Measurements from ENCODE around the gene JADE1. TPM values are rescaled to one million over a fixed set of nuclear protein-coding genes. Genes with fewer than 3 reads are reported as not detected.
A peak's percentile ranks its signal among the peaks of the same experiment; 100 is the strongest.

Gene JADE1
- total and polyA plus RNA-seq, 8 donors: 21.9 to 92.1 (median 35.3) TPM

DNA sequence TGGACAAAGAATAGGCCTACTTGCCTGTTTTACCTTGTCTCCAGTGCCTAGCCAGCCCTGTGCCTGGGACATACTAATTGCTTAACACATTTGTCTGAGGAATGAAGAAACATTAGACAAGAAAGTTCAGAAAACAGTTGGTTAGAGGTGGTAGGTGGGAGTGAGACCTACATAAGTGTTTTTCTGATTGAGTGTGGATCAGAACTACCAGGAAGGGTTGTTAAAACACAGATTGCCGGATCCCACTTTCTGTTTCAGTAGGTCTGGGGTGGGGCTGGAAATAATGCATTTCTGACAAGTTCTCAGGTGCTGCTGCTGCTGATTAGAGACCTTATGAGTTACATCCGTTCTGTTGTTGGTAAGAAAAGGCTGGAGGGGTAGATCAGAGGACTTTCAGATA is 5.7 kb upstream of the JADE1 start:
- WGBS, 2 donors: 69 to 85% methylated on average over 2 of the region's 2 CpGs
- ATAC-seq (peak in 2 of 4 donors; percentile 26 to 39), DNase-seq (no peak), FAIRE-seq (no peak)
- H3K27ac ChIP-seq: no peak overlapping the region
- H3K4me3 ChIP-seq: no peak overlapping the region
- intact Hi-C loops (cut with DNase I): loop anchor here in 1 of 3 donors (10.0 kb wide), 1 partner anchor 239 kb away; no protein-coding TSS in a partner anchor
- TF ChIP-seq, protein P1, sequence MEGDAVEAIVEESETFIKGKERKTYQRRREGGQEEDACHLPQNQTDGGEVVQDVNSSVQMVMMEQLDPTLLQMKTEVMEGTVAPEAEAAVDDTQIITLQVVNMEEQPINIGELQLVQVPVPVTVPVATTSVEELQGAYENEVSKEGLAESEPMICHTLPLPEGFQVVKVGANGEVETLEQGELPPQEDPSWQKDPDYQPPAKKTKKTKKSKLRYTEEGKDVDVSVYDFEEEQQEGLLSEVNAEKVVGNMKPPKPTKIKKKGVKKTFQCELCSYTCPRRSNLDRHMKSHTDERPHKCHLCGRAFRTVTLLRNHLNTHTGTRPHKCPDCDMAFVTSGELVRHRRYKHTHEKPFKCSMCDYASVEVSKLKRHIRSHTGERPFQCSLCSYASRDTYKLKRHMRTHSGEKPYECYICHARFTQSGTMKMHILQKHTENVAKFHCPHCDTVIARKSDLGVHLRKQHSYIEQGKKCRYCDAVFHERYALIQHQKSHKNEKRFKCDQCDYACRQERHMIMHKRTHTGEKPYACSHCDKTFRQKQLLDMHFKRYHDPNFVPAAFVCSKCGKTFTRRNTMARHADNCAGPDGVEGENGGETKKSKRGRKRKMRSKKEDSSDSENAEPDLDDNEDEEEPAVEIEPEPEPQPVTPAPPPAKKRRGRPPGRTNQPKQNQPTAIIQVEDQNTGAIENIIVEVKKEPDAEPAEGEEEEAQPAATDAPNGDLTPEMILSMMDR (IDR thresholded peaks at IDR 0.05): no peak
- H3K4me1 ChIP-seq: no peaks in the 10 kb centered on the region
- H3K27me3 ChIP-seq: no peaks in the 10 kb centered on the region
- no peaks in the 10 kb centered on the region for H3K9me3 ChIP-seq
- no peaks in the 10 kb centered on the region for H3K36me3 ChIP-seq

DNA sequence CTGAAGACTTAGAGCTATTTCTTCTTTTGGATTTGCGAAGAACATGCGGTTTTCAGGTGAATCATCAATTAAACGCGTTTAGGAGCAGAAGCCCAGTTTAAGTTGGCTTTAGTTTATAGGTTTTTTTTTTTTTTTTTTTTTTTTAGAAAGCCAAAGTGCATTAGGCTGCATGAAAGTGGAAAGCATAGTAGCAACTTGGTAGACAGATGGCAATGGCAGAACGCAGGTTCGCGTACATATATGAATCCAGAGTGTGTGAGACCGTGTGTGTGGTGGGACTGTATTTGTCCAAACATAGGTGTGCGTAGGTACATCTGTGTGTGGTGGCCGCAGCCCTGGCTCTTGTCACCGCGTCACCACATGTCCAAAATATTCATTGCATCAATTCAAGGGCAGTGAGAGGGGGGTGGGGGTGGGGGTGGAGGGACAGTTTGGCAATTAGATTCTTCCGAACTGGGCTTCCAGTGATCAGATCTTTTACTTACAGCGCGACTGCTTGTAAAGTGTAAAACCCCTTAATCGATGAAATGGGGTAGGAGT is 901 bp downstream of the JADE1 start:
- H3K9me3 ChIP-seq: no peaks in the 10 kb centered on the region
- 0 to 1% methylated on average over 16 of the region's 16 CpGs for WGBS, 2 donors
- H3K27me3 ChIP-seq: no peaks in the 10 kb centered on the region
- intact Hi-C loops (cut with DNase I): no loop called here
- TF ChIP-seq, protein P1 (IDR thresholded peaks at IDR 0.05): no peak
- H3K4me3 ChIP-seq: peak overlapping the region; percentile 56 to 85 (median 71)
- FAIRE-seq: no peak
- peak overlapping the region; percentile 96 to 98 (median 96) for H3K27ac ChIP-seq
- H3K4me1 ChIP-seq: peaks cover 0 to 11% (median 10%) of the 10 kb centered on the region in 3 donors
- no peaks in the 10 kb centered on the region for H3K36me3 ChIP-seq
- ATAC-seq: peak; percentile 23 to 32 (median 27)
- DNase-seq: peak in 4 of 6 donors; percentile 36 to 64 (median 50)

DNA sequence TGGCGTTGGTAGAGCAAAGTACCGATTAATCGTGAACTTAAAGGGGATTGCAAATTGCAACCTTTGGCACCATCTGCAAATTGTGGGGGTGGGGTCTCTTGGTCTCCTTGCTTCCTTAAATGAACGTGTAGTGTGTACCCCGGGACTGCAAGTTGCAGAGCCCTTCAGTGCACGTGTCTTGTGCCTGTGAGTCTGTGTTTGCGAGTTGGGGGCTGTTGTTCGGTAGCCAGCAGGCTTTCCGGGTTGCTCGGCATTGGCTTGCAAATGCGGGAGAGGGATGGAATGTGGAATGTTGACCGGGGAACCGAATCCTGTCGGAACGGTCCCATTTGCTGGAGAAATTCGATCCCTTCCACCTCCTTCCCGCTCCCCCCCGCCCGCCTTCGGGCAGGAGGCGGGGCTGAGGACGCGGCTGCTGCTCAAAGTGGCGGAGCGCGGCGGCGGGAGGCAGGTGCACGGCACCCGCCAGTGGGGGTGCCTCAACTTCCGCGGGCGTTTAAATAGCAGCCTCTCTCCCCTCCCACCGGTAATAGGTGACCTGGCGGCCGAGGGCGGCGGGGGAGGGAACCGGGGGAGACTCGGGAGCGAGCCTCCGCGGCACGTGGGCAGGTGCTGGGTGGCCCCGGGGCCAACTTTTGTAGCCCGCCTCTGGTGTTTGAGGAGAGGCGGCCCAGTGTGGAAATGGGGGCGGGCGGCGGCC is 1.5 kb downstream of the JADE1 start:
- DNase-seq (peak; percentile 90 to 95 (median 93)), FAIRE-seq (no peak), ATAC-seq (peak; percentile 70 to 82 (median 76))
- intact Hi-C loops (cut with DNase I): no loop called here
- TF ChIP-seq, protein P1 (IDR thresholded peaks at IDR 0.05): no peak
- H3K9me3 ChIP-seq: no peaks in the 10 kb centered on the region
- whole genome bisulfite sequencing, 2 donors: 0 to 1% methylated on average over 32 to 50 of the region's 50 CpGs
- no peaks in the 10 kb centered on the region for H3K36me3 ChIP-seq
- peak overlapping the region; percentile 56 to 85 (median 71) for H3K4me3 ChIP-seq
- H3K4me1 ChIP-seq: peaks cover 0 to 13% (median 13%) of the 10 kb centered on the region in 3 donors
- no peaks in the 10 kb centered on the region for H3K27me3 ChIP-seq
- peak overlapping the region; percentile 96 to 98 (median 96) for H3K27ac ChIP-seq

DNA sequence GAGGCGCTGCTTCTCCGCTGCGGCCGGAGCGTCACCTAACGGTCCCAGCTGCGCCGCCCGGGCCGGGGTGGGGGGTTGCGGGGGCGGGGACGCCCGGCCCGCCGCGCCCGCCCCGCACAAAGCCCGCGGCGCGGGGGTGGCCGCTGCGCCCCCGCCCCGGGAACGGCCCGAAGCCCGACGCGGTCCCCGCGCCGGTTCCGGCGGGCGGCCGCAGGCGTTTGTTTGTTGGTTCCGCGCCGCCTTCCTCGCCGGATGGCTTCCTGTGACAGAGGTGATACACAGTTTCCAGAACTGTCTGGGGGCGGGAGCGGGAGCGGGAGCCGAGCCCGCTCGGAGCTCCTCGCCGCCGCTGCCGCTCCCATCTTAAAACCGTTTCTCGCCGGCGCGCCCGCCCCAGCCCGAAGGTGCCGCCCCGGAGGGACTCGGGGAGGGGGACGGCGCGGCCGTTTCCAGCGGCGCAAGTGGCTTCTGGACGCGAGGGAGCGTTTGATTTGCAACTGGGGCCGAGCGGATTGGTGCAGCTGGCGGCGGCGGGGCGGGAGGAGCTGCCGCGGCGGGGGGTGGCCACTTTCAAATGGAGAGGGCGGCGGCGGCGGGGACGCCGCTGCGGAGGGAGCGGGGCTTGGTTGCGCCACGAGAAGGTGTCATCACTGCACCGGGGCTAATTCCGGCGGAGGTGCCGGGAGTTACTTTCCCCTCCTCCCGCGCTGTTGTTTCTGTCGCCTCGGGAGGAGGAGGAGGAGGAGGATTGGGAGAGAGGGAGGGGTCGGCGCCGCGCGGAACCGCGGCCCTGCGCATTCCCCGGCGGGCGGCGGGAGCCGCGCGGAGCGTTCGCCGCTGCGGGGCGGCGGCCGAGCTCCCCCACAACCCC is 2.3 kb downstream of the JADE1 start:
- DNase-seq (peak; percentile 86 to 93 (median 90)), FAIRE-seq (no peak), ATAC-seq (peak; percentile 45 to 63 (median 62))
- peaks cover 0 to 21% (median 13%) of the 10 kb centered on the region in 3 donors for H3K4me1 ChIP-seq
- no peaks in the 10 kb centered on the region for H3K9me3 ChIP-seq
- intact Hi-C loops (cut with DNase I): no loop called here
- no peaks in the 10 kb centered on the region for H3K36me3 ChIP-seq
- TF ChIP-seq, protein P1 (IDR thresholded peaks at IDR 0.05): no peak
- no peaks in the 10 kb centered on the region for H3K27me3 ChIP-seq
- 1% methylated on average over 92 to 122 of the region's 123 CpGs for WGBS, 2 donors
- H3K27ac ChIP-seq: peak overlapping the region; percentile 96 to 98 (median 96)
- H3K4me3 ChIP-seq: peak overlapping the region; percentile 61 to 85 (median 72)

Data from pancreas (tissue), 10 donors.